Measurements from ENCODE around the gene TSPAN11. TPM values are rescaled to one million over a fixed set of nuclear protein-coding genes. Genes with fewer than 3 reads are reported as not detected.
A peak's percentile ranks its signal among the peaks of the same experiment; 100 is the strongest.

The TSPAN11 gene
- total RNA-seq, 4 donors from 2014 or later = 10.7 to 30.6 (median 18.3) TPM

DNA sequence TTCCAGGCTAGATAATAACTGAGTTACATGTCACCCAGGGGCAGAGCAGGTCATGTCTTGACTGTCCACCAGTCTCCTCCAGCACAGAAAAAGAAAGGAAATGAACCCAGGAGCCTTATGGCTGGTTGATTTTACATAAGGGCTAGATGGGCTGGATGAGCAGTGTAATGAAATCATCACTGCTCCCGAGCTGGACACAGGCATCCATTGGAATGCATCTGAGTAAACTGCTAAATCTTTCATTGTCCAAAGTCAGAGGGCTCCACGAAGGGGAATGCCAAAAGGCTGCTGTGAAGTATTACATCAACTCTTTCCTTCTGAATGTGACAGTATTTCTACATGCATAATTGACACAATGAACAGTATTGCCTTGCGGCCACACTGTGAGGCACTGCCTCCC lies 30.1 kb upstream of the TSPAN11 start:
- Histone ChIP-seq H3K4me3 (no peak overlapping the region), H3K27ac (peak overlapping the region in 2 of 4 donors; percentile 30 to 56)
- 16 to 21% methylated on average over 3 of the region's 3 CpGs for WGBS, 2 donors

DNA sequence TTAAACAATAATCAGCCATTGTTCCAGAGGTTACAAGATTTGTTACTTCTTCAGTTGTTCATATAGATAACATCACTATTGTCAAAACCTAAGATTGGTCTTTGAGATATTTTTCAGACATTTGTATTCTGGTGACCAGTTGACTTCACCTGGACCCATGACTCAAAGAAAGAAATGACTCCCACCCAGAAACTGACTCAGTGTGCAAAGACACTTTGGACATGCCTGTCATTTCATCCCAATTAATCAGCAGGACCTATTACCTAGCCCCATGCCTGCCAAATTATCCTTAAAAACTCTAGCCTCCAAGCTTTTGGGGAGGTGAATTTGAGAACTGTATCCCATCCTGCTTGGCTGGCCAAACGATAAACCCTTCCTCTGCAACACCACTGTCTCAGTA lies 27.7 kb upstream of the TSPAN11 start:
- Histone ChIP-seq H3K9me3 (no peaks in the 10 kb centered on the region), H3K4me1 (peaks cover 0 to 44% (median 0%) of the 10 kb centered on the region in 4 donors), H3K36me3 (no peaks in the 10 kb centered on the region), H3K27ac (no peak overlapping the region), H3K4me3 (no peak overlapping the region), H3K27me3 (no peaks in the 10 kb centered on the region)
- DNase-seq (ENCODE audit: low spot score in 2 of 2) = no peak
- TF ChIP-seq, protein P1, sequence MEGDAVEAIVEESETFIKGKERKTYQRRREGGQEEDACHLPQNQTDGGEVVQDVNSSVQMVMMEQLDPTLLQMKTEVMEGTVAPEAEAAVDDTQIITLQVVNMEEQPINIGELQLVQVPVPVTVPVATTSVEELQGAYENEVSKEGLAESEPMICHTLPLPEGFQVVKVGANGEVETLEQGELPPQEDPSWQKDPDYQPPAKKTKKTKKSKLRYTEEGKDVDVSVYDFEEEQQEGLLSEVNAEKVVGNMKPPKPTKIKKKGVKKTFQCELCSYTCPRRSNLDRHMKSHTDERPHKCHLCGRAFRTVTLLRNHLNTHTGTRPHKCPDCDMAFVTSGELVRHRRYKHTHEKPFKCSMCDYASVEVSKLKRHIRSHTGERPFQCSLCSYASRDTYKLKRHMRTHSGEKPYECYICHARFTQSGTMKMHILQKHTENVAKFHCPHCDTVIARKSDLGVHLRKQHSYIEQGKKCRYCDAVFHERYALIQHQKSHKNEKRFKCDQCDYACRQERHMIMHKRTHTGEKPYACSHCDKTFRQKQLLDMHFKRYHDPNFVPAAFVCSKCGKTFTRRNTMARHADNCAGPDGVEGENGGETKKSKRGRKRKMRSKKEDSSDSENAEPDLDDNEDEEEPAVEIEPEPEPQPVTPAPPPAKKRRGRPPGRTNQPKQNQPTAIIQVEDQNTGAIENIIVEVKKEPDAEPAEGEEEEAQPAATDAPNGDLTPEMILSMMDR (IDR thresholded peaks at IDR 0.05) = no peak
- TF ChIP-seq POLR2A (IDR thresholded peaks at IDR 0.05) = no peak
- no peak for TF ChIP-seq EP300 (IDR thresholded peaks at IDR 0.05)
- WGBS, 2 donors = 95 to 100% methylated on average over 1 of the region's 1 CpG

More for the DNA sequence above, 30.1 kb upstream of the TSPAN11 start:
- no peak for DNase-seq (ENCODE audit: low spot score in 2 of 2)
- TF ChIP-seq, protein P1 (IDR thresholded peaks at IDR 0.05) = no peak
- TF ChIP-seq POLR2A (IDR thresholded peaks at IDR 0.05) (no peak), EP300 (IDR thresholded peaks at IDR 0.05) (no peak)
- no peaks in the 10 kb centered on the region for H3K36me3 ChIP-seq
- H3K9me3 ChIP-seq = no peaks in the 10 kb centered on the region
- peaks cover 0 to 30% (median 0%) of the 10 kb centered on the region in 4 donors for H3K4me1 ChIP-seq
- no peaks in the 10 kb centered on the region for H3K27me3 ChIP-seq

GRCh38 chr12:30900351-30900750 lies 26.2 kb upstream of the TSPAN11 start:
- Histone ChIP-seq H3K36me3 (no peaks in the 10 kb centered on the region), H3K27ac (no peak overlapping the region), H3K4me1 (peaks cover 0 to 39% (median 0%) of the 10 kb centered on the region in 4 donors), H3K9me3 (no peaks in the 10 kb centered on the region), H3K4me3 (no peak overlapping the region), H3K27me3 (no peaks in the 10 kb centered on the region)
- TF ChIP-seq POLR2A (IDR thresholded peaks at IDR 0.05) = no peak
- no peak for TF ChIP-seq EP300 (IDR thresholded peaks at IDR 0.05)
- TF ChIP-seq, protein P1 (IDR thresholded peaks at IDR 0.05) = no peak
- 79 to 100% methylated on average over 1 of the region's 1 CpG for WGBS, 2 donors
- no peak for DNase-seq (ENCODE audit: low spot score in 2 of 2)

- Histone ChIP-seq H3K4me1 (peaks cover 0 to 29% (median 0%) of the 10 kb centered on the region in 4 donors), H3K27me3 (no peaks in the 10 kb centered on the region), H3K27ac (no peak overlapping the region), H3K36me3 (no peaks in the 10 kb centered on the region), H3K9me3 (no peaks in the 10 kb centered on the region), H3K4me3 (no peak overlapping the region)
- no peak for DNase-seq (ENCODE audit: low spot score in 2 of 2)
- 46 to 47% methylated on average over 3 of the region's 3 CpGs for WGBS, 2 donors
- TF ChIP-seq EP300 (IDR thresholded peaks at IDR 0.05) (no peak), POLR2A (IDR thresholded peaks at IDR 0.05) (no peak)
- TF ChIP-seq, protein P1 (IDR thresholded peaks at IDR 0.05) = no peak
Observed at GRCh38 chr12:30902001-30902400, 24.5 kb upstream of the TSPAN11 start.

DNA sequence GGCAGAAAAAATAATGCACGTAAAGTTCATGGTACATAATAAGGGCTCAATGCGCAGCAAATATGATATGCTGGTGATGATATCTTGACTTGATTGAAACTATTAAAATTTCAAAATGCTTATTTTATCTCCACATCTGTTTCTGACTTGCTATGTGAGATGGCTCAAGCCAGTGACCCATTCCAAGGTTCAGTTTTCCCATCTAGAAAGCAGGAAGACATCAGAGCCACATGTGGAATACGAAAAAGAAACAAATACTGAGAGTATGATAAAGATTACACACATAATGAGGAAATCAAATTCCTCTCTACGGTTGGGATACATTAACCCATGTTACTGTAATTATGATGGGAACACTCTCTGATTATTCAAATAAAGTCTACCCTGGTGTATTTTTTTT lies 24.0 kb upstream of the TSPAN11 start:
- Histone ChIP-seq H3K36me3 (no peaks in the 10 kb centered on the region), H3K4me3 (no peak overlapping the region), H3K9me3 (no peaks in the 10 kb centered on the region), H3K27me3 (no peaks in the 10 kb centered on the region), H3K4me1 (peaks cover 0 to 27% (median 0%) of the 10 kb centered on the region in 4 donors), H3K27ac (no peak overlapping the region)
- 46 to 78% methylated on average over 4 of the region's 4 CpGs for WGBS, 2 donors
- TF ChIP-seq EP300 (IDR thresholded peaks at IDR 0.05) (no peak), POLR2A (IDR thresholded peaks at IDR 0.05) (no peak)
- TF ChIP-seq, protein P1 (IDR thresholded peaks at IDR 0.05) = no peak
- DNase-seq (ENCODE audit: low spot score in 2 of 2) = no peak
